D721Med (cell line): Measurements from ENCODE around the gene AURKB.

Source experiments
- DNase-seq: peaks from one replicate; pipeline ENCODE4 v3.0.0; 2011; ENCODE audit warnings: low spot score; ENCODE audit not compliant: insufficient read length
- FAIRE-seq: peaks from 2 replicates; lab custom pipeline; 2011; peaks lifted over from hg19 to GRCh38; lab: Jason Lieb, UNC
- CTCF ChIP-seq: IDR thresholded peaks from 2 replicates; pipeline ENCODE4 v1.5.1; 2012; ENCODE audit warnings: mild to moderate bottlenecking, control low read depth; ENCODE audit not compliant: insufficient read depth; ENCODE audit errors: missing control alignments

Gene AURKB

DNA sequence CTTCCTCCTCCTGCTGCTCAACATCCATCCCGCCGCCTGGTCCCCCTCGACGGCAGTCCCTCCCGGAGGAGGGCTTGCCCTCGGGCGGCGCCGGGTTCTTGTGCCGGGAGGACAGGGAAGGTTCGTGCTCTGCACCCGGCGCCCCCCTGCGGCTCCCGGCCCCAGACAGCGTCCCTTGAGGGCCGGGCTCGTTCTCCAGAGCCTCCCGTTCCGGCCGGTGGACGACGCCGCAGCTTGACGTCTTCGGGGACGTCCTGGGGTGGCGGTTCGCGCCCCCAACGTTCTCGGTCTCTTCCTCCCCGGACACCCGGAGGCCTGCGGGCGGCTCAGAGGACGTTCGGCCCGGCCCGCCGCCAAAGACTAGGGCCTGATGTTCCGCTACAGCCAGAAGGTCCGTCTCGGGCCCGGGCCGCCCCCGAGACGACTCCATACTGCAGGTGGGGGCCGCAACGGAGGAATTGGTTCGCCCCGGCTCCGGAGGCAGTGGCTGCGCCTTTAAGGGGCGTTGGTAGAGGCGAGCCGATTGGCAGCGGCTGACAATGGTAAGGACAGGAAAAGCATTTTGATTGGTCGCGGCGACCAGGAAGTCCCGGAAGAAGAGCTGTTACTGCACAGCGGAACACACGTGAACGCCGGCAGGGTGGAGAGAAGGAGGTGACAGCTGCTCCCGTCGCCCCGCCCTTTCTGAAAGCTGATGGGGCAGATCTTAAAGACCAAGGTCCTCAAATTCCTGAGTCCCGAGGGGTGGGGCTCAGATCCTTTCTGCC is 20.5 kb downstream of the AURKB start, which contains the start of gene BORCS6:
Gene BORCS6 (minus strand): TSS at position 470 of the 767 bp plus-strand sequence. CDS start 40 bp downstream, at position 430.
- TF ChIP-seq CTCF: no peak
- DNase-seq (peak; percentile 84), FAIRE-seq (no peak)

GRCh38 chr17:8189041-8189710 is 21.2 kb downstream of the AURKB start:
- no peak for TF ChIP-seq CTCF
- no peak for FAIRE-seq
- DNase-seq: no peak

- FAIRE-seq (no peak), DNase-seq (no peak)
- TF ChIP-seq CTCF: no peak
These were observed 22.0 kb downstream of the AURKB start for GRCh38 chr17:8188263-8188839.

DNA sequence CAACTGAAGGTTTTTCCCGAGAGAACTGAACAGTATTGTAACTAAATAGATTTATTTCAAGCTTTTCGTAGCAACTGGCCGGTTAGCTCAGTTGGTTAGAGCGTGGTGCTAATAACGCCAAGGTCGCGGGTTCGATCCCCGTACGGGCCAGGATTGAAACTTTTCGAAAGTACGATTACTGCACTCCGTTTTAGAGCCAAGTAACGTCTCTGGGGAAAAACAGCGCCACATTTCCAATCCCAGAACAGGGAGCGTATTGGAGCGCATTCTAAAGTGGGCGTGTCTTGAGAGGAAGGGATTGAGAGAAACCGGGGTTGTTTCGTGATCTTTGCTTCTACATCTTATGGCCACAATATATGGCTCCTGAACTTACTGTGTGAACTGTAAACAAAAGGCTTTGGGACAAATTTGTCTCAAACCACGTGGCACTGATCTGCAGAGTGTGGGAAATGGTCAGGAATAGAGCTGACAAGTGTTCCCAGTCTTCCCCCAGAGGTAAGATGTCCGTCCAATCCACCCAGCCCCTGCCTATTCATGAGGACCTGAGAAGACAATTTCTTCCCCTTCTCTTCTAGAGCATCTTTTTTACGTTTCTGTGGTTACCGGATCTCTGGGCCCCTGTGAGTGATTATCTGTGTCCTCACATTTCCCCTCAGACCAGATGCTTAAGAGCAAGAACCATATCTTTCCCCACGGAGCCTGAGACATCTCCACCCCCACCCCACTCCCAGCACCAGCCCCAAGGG is 22.7 kb downstream of the AURKB start:
- DNase-seq: peak; percentile 45
- TF ChIP-seq CTCF: no peak
- FAIRE-seq: no peak

DNA sequence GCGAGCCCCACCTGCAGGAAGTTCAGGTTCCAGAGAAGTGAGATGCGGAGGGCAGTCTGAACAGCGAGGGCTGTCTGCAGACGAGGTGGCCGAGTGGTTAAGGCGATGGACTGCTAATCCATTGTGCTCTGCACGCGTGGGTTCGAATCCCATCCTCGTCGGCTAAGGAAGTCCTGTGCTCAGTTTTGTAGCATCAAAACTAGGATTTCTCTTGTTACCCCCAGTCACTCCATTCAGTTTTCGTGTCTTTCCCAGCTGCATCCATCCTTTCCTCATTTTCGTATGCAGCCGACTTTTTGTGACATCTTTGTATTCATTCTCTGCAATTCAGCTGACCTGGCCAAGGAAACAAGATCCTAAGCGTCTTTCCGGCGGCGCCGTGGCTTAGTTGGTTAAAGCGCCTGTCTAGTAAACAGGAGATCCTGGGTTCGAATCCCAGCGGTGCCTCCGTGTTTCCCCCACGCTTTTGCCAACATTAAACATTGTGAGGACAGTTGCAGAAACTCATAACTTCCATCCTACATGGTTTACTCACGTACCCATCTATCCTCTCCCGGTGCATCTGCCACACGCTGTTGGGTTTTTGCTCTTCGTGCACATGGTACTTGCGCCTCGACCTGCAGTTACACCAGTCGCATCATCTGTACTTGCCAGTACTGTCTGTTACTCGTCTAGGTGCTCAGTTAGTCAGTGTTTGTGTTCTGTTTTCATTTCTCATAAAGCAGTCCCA is 23.4 kb downstream of the AURKB start:
- peak; percentile 16 for TF ChIP-seq CTCF
- FAIRE-seq: no peak
- DNase-seq: no peak

DNA sequence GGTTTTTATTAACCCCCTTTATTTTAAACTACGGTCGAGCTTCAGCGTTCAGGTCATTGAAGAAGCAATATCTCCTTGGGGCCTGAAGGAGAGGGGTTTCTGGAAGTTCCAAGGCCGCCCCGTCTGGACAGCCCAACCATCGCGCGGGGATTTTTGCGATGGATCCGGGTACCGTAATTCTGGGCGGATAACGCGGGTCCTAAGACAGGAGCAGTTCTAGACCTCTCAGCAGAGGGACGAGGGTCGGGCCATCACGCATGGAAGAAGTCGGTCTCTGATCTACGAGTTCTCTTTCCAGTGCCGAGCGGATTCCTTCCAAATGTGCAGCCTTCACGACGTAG is 24.0 kb downstream of the AURKB start:
- TF ChIP-seq CTCF: no peak

More for the DNA sequence above, 24.0 kb downstream of the AURKB start:
- no peak for FAIRE-seq
- no peak for DNase-seq
